Tibial artery (tissue), 4 donors: ENCODE data around the gene FSTL3.

ENCODE experiments used
- DNase-seq, 2 donors: peaks; one replicate each; pipeline ENCODE4 v3.0.0-alpha.2; 2019
- H3K27ac ChIP-seq, 2 donors: fragments of 200-600 bp; sonication (generic) in 1 of 2; 1 replicate in 1 of 2; 2 replicates in 1 of 2; pipeline ENCODE4 v1.5.1; 2018 to 2019; ENCODE audit warnings: mild to moderate bottlenecking in 1 of 2
- H3K27me3 ChIP-seq, 2 donors: fragments of 200-600 bp; sonication (generic) in 1 of 2; one replicate each; pipeline versions ENCODE4 v1.5.1 to v1.6.0; 2016 to 2019
- H3K36me3 ChIP-seq, 3 donors: fragments of 200-600 bp; sonication (generic) in 2 of 3; one replicate each; pipeline ENCODE4 v1.5.1; 2016 to 2019; ENCODE audit warnings: mild to moderate bottlenecking in 2 of 3
- H3K4me1 ChIP-seq, 4 donors: fragments of 200-600 bp; sonication (generic) in 2 of 4; 1 replicate in 3 of 4; 2 replicates in 1 of 4; pipeline ENCODE4 v1.5.1; 2016 to 2019
- H3K4me3 ChIP-seq, 2 donors: fragments of 200-600 bp; sonication (generic) in 1 of 2; 1 replicate in 1 of 2; 2 replicates in 1 of 2; pipeline ENCODE4 v1.5.1; 2018 to 2019; ENCODE audit warnings: mild to moderate bottlenecking in 2 of 2
- H3K9me3 ChIP-seq, 3 donors: fragments of 200-600 bp; sonication (generic) in 1 of 3; one replicate each; pipeline ENCODE4 v1.5.1; 2016 to 2019
- intact Hi-C: fragments of 100-400 bp; cut with DNase I; formaldehyde crosslinking; loops from one replicate; pipeline ENCODE4 v1.15.0; 2023; ENCODE audit warnings: low total_unique reads
- TF ChIP-seq, protein P1 (sequence below), 2 experiments: fragments of 200-600 bp in 1 of 2; fragments of 450-650 bp in 1 of 2; IDR thresholded peaks; one replicate each; pipeline ENCODE4 v1.5.1; 2017 to 2019; ENCODE audit warnings: antibody characterized with exemption in 2 of 2, mild to moderate bottlenecking in 1 of 2, moderate library complexity in 1 of 2

The FSTL3 gene

DNA sequence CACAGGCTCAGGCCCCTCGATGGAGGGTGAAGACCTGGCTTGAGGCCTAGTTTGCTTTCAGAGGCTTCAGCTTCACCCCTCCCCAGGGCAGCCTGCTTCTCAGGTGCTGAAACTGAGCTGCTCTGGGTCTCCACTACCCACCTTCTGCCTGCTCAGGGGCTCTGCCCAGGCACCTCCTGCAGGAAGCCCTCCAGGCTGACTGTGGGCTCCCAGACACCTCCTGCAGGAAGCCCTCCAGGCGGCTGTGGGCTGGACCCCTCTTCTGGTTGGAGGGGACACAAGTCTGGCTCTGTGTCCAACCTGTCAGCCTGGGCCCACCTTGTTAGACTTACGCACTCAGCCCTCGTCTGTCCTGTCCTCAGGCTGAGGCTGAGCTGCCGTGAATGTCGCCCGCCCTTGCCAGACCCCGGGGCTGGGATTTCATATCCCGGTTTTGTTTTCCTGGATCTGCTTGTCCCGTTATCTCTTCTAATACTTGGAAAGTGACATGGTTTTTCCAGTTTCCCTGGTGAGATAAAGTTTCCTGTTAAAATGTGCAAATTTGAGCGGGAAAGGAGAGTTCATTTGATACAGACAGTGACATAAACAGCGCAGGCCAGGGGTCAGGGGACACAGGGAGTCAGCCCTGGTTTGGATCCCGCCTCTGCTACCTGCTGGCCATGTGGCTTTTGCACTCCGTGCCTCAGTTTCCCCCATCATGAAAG lies 53.9 kb downstream of the FSTL3 start:
- Histone ChIP-seq H3K27me3 (peaks cover 0 to 3% of the 10 kb centered on the region in 2 donors), H3K9me3 (no peaks in the 10 kb centered on the region), H3K4me3 (no peak overlapping the region), H3K36me3 (peaks cover 0 to 5% (median 0%) of the 10 kb centered on the region in 3 donors), H3K27ac (no peak overlapping the region), H3K4me1 (no peaks in the 10 kb centered on the region)
- DNase-seq: no peak
- TF ChIP-seq, protein P1, sequence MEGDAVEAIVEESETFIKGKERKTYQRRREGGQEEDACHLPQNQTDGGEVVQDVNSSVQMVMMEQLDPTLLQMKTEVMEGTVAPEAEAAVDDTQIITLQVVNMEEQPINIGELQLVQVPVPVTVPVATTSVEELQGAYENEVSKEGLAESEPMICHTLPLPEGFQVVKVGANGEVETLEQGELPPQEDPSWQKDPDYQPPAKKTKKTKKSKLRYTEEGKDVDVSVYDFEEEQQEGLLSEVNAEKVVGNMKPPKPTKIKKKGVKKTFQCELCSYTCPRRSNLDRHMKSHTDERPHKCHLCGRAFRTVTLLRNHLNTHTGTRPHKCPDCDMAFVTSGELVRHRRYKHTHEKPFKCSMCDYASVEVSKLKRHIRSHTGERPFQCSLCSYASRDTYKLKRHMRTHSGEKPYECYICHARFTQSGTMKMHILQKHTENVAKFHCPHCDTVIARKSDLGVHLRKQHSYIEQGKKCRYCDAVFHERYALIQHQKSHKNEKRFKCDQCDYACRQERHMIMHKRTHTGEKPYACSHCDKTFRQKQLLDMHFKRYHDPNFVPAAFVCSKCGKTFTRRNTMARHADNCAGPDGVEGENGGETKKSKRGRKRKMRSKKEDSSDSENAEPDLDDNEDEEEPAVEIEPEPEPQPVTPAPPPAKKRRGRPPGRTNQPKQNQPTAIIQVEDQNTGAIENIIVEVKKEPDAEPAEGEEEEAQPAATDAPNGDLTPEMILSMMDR (IDR thresholded peaks at IDR 0.05): no peak
- intact Hi-C loops: no loop called here

DNA sequence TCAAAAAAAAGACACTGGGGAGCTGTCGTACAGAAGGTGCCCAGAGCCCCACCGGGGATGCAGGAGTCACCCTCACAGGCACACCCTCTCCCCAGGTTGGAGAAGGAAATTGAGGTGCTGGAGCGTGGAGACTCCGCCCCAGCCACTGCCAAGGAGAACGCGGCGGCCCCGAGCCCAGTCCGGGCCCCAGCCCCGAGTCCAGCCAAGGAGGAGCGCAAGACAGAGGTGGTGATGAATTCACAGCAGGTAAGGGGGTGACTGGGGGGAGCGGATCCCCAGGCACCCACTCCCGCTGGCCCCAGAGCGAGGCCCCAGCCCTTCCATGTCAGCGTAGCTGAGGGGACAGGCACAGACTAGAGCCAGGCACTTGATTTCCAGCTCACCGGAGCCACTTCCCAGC lies 54.8 kb downstream of the FSTL3 start:
- Histone ChIP-seq H3K36me3 (peaks cover 0 to 7% (median 2%) of the 10 kb centered on the region in 3 donors), H3K27me3 (peaks cover 0 to 3% of the 10 kb centered on the region in 2 donors), H3K4me3 (no peak overlapping the region), H3K27ac (no peak overlapping the region), H3K4me1 (no peaks in the 10 kb centered on the region), H3K9me3 (no peaks in the 10 kb centered on the region)
- intact Hi-C loops: no loop called here
- TF ChIP-seq, protein P1 (IDR thresholded peaks at IDR 0.05): no peak
- DNase-seq: no peak

DNA sequence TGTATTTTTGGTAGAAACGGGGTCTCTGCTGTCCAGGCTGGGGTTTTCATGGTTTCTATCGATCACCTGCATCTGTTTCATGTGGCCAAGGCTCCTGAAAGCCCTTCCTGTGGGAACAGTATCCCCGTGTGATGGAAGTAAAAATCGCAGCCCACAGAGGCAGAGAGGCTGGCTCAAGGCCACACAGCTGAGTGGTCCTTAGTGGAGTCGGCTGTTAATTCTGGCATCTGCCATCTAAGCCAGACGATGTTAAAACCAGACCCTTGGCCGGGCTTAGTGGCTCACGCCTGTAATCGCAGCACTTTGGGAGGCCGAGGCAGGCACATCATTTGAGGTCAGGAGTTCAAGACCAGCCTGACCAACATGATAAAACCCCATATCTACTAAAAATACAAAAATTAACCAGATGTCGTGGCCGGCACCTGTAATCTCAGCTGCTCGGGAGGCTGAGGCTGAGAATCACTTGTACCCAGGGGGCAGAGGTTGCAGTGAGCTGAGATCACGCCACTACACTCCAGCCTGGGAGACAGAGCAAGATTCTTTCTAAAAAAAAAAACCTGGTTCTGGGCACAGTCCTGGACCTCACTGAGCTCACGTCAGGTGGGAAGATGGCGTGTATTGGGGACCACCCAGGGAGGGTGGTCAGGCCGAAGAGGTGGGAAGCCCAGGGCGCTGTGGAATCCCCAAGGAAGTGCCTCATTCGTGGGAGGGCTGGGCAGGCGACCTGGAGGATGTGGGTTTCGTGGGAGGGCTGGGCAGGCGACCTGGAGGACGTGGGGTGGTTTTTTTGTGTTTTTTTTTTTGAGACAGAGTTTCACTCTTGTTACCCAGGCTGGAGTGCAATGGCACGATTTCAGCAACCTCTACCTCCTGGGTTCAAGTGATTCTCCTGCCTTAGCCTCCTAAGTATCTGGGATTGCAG lies 56.2 kb downstream of the FSTL3 start:
- DNase-seq: no peak
- no peak overlapping the region for H3K4me3 ChIP-seq
- H3K9me3 ChIP-seq: no peaks in the 10 kb centered on the region
- TF ChIP-seq, protein P1 (IDR thresholded peaks at IDR 0.05): no peak
- peaks cover 0 to 1% of the 10 kb centered on the region in 2 donors for H3K27me3 ChIP-seq
- intact Hi-C loops: loop anchor here (1.0 kb wide), 1 partner anchor 67 kb away; no protein-coding TSS in a partner anchor
- peaks cover 0 to 12% (median 6%) of the 10 kb centered on the region in 3 donors for H3K36me3 ChIP-seq
- no peak overlapping the region for H3K27ac ChIP-seq
- H3K4me1 ChIP-seq: no peaks in the 10 kb centered on the region
